Medulla oblongata (tissue), 1 donor: ENCODE results near the gene USP25.
"Not testable (repeated sequence)": the region's sequence is repeated elsewhere in the genome, so short reads cannot be mapped to it uniquely, and the experiment has no call there.

ENCODE experiments used
- DNase-seq: peaks from one replicate; pipeline ENCODE4 v3.0.0-alpha.2; 2015; ENCODE audit errors: extremely low spot score

USP25 gene

GRCh38 chr21:15731243-15731613 lies 1.4 kb downstream of the USP25 start:
- no peak for DNase-seq

- peak; percentile 62 for DNase-seq
These were observed 2.7 kb downstream of the USP25 start for GRCh38 chr21:15732290-15732995.

- DNase-seq: no peak
These were observed 3.2 kb downstream of the USP25 start for GRCh38 chr21:15732996-15733329.

GRCh38 chr21:15735409-15735808 lies 5.6 kb downstream of the USP25 start:
- no peak for DNase-seq

- DNase-seq: not testable (repeated sequence)
These were observed 6.1 kb downstream of the USP25 start for GRCh38 chr21:15735931-15736330.

- not testable (repeated sequence) for DNase-seq
These were observed 9.0 kb downstream of the USP25 start for GRCh38 chr21:15738779-15739178.

- DNase-seq: no peak
These were observed 10.6 kb downstream of the USP25 start for GRCh38 chr21:15740383-15740782.

- no peak for DNase-seq
These were observed 11.7 kb downstream of the USP25 start for GRCh38 chr21:15741510-15741909.

GRCh38 chr21:15742052-15742670 lies 12.4 kb downstream of the USP25 start:
- DNase-seq: no peak

GRCh38 chr21:15742694-15743093 lies 12.9 kb downstream of the USP25 start:
- DNase-seq: no peak

GRCh38 chr21:15743593-15743992 lies 13.8 kb downstream of the USP25 start:
- DNase-seq: no peak

- DNase-seq: no peak
These were observed 15.1 kb downstream of the USP25 start for GRCh38 chr21:15744926-15745325.

- no peak for DNase-seq
These were observed 18.8 kb downstream of the USP25 start for GRCh38 chr21:15748586-15748985.

- no peak for DNase-seq
These were observed 19.5 kb downstream of the USP25 start for GRCh38 chr21:15749082-15749860.

GRCh38 chr21:15749861-15750159 lies 20.0 kb downstream of the USP25 start:
- DNase-seq: no peak

GRCh38 chr21:15751037-15751436 lies 21.3 kb downstream of the USP25 start:
- no peak for DNase-seq

- no peak for DNase-seq
These were observed 21.8 kb downstream of the USP25 start for GRCh38 chr21:15751546-15751945.

GRCh38 chr21:15752763-15753407 lies 23.1 kb downstream of the USP25 start:
- no peak for DNase-seq

GRCh38 chr21:15753741-15754140 lies 24.0 kb downstream of the USP25 start:
- no peak for DNase-seq

- DNase-seq: no peak
These were observed 24.9 kb downstream of the USP25 start for GRCh38 chr21:15754640-15755039.

GRCh38 chr21:15755125-15755524 lies 25.3 kb downstream of the USP25 start:
- DNase-seq: no peak

- no peak for DNase-seq
These were observed 29.7 kb downstream of the USP25 start for GRCh38 chr21:15759469-15759868.
